Measurements from ENCODE around the gene LAG3. TPM values are rescaled to one million over a fixed set of nuclear protein-coding genes. Genes with fewer than 3 reads are reported as not detected.
A peak's percentile ranks its signal among the peaks of the same experiment; 100 is the strongest.

The LAG3 gene
- total RNA-seq, 1 experiment from 2014 or later = not detected

GRCh38 chr12:6778574-6779550 is 6.5 kb downstream of the LAG3 start:
- no peaks in the 10 kb centered on the region for H3K27me3 ChIP-seq
- H3K9me3 ChIP-seq = no peaks in the 10 kb centered on the region
- no peaks in the 10 kb centered on the region for H3K36me3 ChIP-seq
- peak overlapping the region; percentile 33 for H3K4me3 ChIP-seq
- DNase-seq = peak; percentile 90

GRCh38 chr12:6779708-6780432 is 7.5 kb downstream of the LAG3 start:
- Histone ChIP-seq H3K4me3 (no peak overlapping the region), H3K9me3 (no peaks in the 10 kb centered on the region), H3K27me3 (no peaks in the 10 kb centered on the region), H3K36me3 (no peaks in the 10 kb centered on the region)
- no peak for DNase-seq

GRCh38 chr12:6780573-6780972 is 8.3 kb downstream of the LAG3 start:
- Histone ChIP-seq H3K4me3 (no peak overlapping the region), H3K27me3 (no peaks in the 10 kb centered on the region)
- no peak for DNase-seq

GRCh38 chr12:6782119-6782518 is 9.8 kb downstream of the LAG3 start:
- H3K36me3 ChIP-seq = no peaks in the 10 kb centered on the region
- no peak for DNase-seq
- no peaks in the 10 kb centered on the region for H3K27me3 ChIP-seq
- no peaks in the 10 kb centered on the region for H3K9me3 ChIP-seq
- no peak overlapping the region for H3K4me3 ChIP-seq

More at GRCh38 chr12:6780573-6780972, 8.3 kb downstream of the LAG3 start:
- Histone ChIP-seq H3K9me3 (no peaks in the 10 kb centered on the region), H3K36me3 (no peaks in the 10 kb centered on the region)

- Histone ChIP-seq H3K27me3 (no peaks in the 10 kb centered on the region), H3K9me3 (no peaks in the 10 kb centered on the region), H3K4me3 (no peak overlapping the region), H3K36me3 (no peaks in the 10 kb centered on the region)
- DNase-seq = no peak
Observed at GRCh38 chr12:6782850-6783566, 10.7 kb downstream of the LAG3 start.

GRCh38 chr12:6783828-6784227 is 11.5 kb downstream of the LAG3 start:
- Histone ChIP-seq H3K36me3 (no peaks in the 10 kb centered on the region), H3K27me3 (no peaks in the 10 kb centered on the region), H3K4me3 (no peak overlapping the region), H3K9me3 (no peaks in the 10 kb centered on the region)
- no peak for DNase-seq

- H3K9me3 ChIP-seq = no peaks in the 10 kb centered on the region
- no peak for DNase-seq
- no peaks in the 10 kb centered on the region for H3K27me3 ChIP-seq
- H3K36me3 ChIP-seq = no peaks in the 10 kb centered on the region
- no peak overlapping the region for H3K4me3 ChIP-seq
Observed at GRCh38 chr12:6784296-6784695, 12.0 kb downstream of the LAG3 start.

- H3K36me3 ChIP-seq = no peaks in the 10 kb centered on the region
- H3K27me3 ChIP-seq = no peaks in the 10 kb centered on the region
- no peak for DNase-seq
- H3K4me3 ChIP-seq = no peak overlapping the region
- H3K9me3 ChIP-seq = no peaks in the 10 kb centered on the region
Observed at GRCh38 chr12:6784761-6785160, 12.4 kb downstream of the LAG3 start.

GRCh38 chr12:6786416-6787094 is 14.2 kb downstream of the LAG3 start:
- Histone ChIP-seq H3K9me3 (no peaks in the 10 kb centered on the region), H3K36me3 (no peaks in the 10 kb centered on the region), H3K27me3 (no peaks in the 10 kb centered on the region), H3K4me3 (no peak overlapping the region)
- DNase-seq = no peak

GRCh38 chr12:6787309-6787708 is 15.0 kb downstream of the LAG3 start:
- Histone ChIP-seq H3K27me3 (no peaks in the 10 kb centered on the region), H3K36me3 (no peaks in the 10 kb centered on the region), H3K9me3 (no peaks in the 10 kb centered on the region), H3K4me3 (no peak overlapping the region)
- no peak for DNase-seq

GRCh38 chr12:6788972-6789924 is 16.9 kb downstream of the LAG3 start, which contains the start of gene CD4:
Gene CD4 (plus strand): TSS chr12:6789528. CDS start chr12:6800139, 10,611 bp downstream.
- Histone ChIP-seq H3K4me3 (no peak within 1 kb of the TSS), H3K27me3 (no peaks in the 10 kb centered on the region; the same call in 1 of the 2 replicates), H3K36me3 (no peaks in the 10 kb centered on the region), H3K9me3 (no peaks in the 10 kb centered on the region)
- no peak for DNase-seq

- no peaks in the 10 kb centered on the region for H3K36me3 ChIP-seq
- H3K9me3 ChIP-seq = no peaks in the 10 kb centered on the region
- no peaks in the 10 kb centered on the region; the same call in 1 of the 2 replicates for H3K27me3 ChIP-seq
- H3K4me3 ChIP-seq = no peak overlapping the region
- DNase-seq = no peak
Observed at GRCh38 chr12:6790496-6791150, 18.3 kb downstream of the LAG3 start.

- Histone ChIP-seq H3K27me3 (no peaks in the 10 kb centered on the region; the same call in 1 of the 2 replicates), H3K36me3 (no peaks in the 10 kb centered on the region), H3K9me3 (no peaks in the 10 kb centered on the region), H3K4me3 (no peak overlapping the region)
- DNase-seq = no peak
Observed at GRCh38 chr12:6791931-6792520, 19.7 kb downstream of the LAG3 start.

GRCh38 chr12:6792522-6793201 is 20.3 kb downstream of the LAG3 start:
- no peak overlapping the region for H3K4me3 ChIP-seq
- DNase-seq = no peak
- no peaks in the 10 kb centered on the region for H3K9me3 ChIP-seq
- H3K27me3 ChIP-seq = no peaks in the 10 kb centered on the region; the same call in 1 of the 2 replicates
- no peaks in the 10 kb centered on the region for H3K36me3 ChIP-seq
